Activated CD4-positive, alpha-beta memory T cell treated with anti-CD3 and anti-CD28 coated beads, Interleukin-2, amount 10 ng/mL, durations not matched to agents 7 days and 5 days (primary cell): Measurements from ENCODE around the gene GALC. TPM values are rescaled to one million over a fixed set of nuclear protein-coding genes. Genes with fewer than 3 reads are reported as not detected.

Source experiments
- CTCF ChIA-PET: fragments of 350-600 bp; sonication (Branson Sonifier 250); formaldehyde crosslinking; loops from one replicate; lab custom pipeline; 2021; ENCODE audit warnings: antibody characterized with exemption, inconsistent platforms; lab: Charles Lee
- POLR2A ChIA-PET: fragments of 350-600 bp; sonication (Branson Sonifier 250); formaldehyde crosslinking; loops from one replicate; lab custom pipeline; 2021; ENCODE audit warnings: antibody characterized with exemption; lab: Charles Lee
- DNase-seq: peaks from one replicate; pipeline ENCODE4 v3.0.0-alpha.2; 2020
- H3K27ac Mint-ChIP-seq: one replicate; pipeline ENCODE4 v1.8.0; 2021; ENCODE audit warnings: mild to moderate bottlenecking, mixed read lengths
- H3K27me3 Mint-ChIP-seq: one replicate; pipeline ENCODE4 v1.8.0; 2021; ENCODE audit warnings: mixed read lengths
- H3K36me3 Mint-ChIP-seq: one replicate; pipeline ENCODE4 v1.8.0; 2021; ENCODE audit warnings: low read depth, mixed read lengths
- H3K4me1 Mint-ChIP-seq: one replicate; pipeline ENCODE4 v1.8.0; 2021; ENCODE audit warnings: mixed read lengths
- H3K4me3 Mint-ChIP-seq: one replicate; pipeline ENCODE4 v1.8.0; 2021; ENCODE audit warnings: mild to moderate bottlenecking, mixed read lengths
- H3K9me3 Mint-ChIP-seq: one replicate; pipeline ENCODE4 v1.8.0; 2021; ENCODE audit warnings: mixed read lengths
- total RNA-seq, 2 experiments: library from RNA; stranded (reverse); gene quantifications; one replicate each; pipeline ENCODE4 v1.2.3, GENCODE V29; 2021

Gene GALC
- total RNA-seq, 2 experiments from 2014 or later = 24.3 to 27.6 TPM

DNA sequence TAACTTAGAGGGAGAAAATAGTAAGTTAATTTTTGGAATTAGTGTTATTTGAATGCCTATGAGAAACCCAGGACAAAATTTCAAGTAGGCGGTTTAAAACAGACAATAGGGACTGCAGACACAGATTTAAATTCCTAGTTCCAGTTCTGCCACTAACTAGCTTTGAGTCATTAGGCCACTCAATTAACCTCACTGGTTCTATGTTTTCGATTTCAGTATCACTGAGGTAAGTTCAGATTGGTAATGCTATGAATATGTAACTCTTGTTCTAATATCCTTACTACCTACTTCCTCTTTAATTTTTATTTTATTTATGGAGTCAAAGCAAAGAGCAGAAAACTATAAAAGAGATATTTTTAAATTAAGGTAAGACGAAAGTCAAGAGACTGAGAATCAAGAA lies 52.6 kb downstream of the GALC start:
- Mint-ChIP-seq H3K27ac (no peak overlapping the region), H3K9me3 (no peaks in the 10 kb centered on the region), H3K4me1 (peaks cover 8% of the 10 kb centered on the region), H3K4me3 (no peak overlapping the region), H3K27me3 (no peaks in the 10 kb centered on the region), H3K36me3 (peaks cover 5% of the 10 kb centered on the region)
- CTCF ChIA-PET = interaction anchor here (5.7 kb wide), 1 partner anchor 229 kb away, joined by 23 read pairs; no protein-coding TSS in a partner anchor
- POLR2A ChIA-PET = no interaction called here
- DNase-seq = no peak

DNA sequence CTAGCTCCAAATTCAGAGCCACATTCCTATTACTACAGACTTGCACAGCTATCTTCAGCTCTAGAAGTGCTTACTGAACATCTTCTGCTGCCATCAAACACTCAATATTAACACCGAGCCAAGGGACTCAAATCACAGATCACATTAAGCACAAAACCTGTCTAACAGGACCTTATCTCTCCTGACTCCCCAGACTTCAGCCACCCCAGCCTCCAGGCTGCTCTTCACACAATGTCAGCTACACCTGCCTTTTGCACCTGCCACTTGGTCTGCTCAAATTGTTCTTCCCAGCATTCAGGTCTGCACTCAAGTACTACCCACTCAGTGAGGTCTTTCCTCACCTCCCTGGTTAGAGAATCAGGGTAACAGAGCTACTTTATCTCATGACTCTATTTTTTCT lies 57.1 kb downstream of the GALC start:
- Mint-ChIP-seq H3K36me3 (peaks cover 13% of the 10 kb centered on the region), H3K4me3 (no peak overlapping the region), H3K4me1 (peaks cover 7% of the 10 kb centered on the region), H3K27me3 (no peaks in the 10 kb centered on the region), H3K9me3 (no peaks in the 10 kb centered on the region), H3K27ac (no peak overlapping the region)
- POLR2A ChIA-PET = no interaction called here
- DNase-seq = no peak
- CTCF ChIA-PET = interaction anchor here (1.0 to 1.4 kb wide), 3 partner anchors 9 to 11 kb away, joined by 3 to 7 read pairs (median 4); no protein-coding TSS in a partner anchor

DNA sequence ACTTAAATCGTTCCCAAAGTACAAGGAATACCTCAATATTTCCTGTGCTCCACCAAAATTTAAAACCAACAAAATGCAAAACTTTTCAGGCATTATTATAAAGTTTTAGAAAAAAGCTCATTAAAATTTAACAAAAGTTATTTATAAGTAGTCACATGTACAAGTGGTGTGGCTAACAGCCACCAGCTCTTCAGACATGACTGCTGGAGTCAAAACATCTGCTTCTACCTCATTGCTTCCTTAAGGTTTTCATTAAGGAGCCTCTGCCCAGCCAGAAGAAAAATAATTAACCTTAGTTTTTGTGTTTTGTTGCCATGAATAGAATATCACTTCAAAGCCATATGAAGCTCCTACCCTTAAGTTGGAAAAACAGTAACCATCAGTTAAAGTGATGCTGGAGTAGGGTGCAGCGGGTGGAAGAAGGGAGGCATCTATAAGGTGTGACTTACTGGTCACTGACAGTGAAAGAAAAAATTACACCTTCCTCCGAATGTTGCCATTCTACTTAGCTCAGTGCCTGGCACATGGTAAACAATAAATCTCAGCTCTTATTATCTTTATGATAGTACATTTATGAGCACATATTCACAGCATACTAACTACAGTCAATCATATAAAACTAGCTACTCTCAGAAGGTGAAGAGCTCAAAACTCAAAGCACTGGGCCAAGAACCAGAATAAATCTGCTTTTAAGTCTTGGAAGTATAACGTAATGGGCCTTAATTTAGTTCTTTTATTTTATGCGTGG lies 57.7 kb downstream of the GALC start:
- no peak overlapping the region for H3K4me3 Mint-ChIP-seq
- peaks cover 6% of the 10 kb centered on the region for H3K4me1 Mint-ChIP-seq
- ChIA-PET POLR2A (no interaction called here), CTCF (interaction anchor here (0.5 to 1.4 kb wide), 6 partner anchors 10 to 1058 kb away, joined by 3 to 7 read pairs (median 3); no protein-coding TSS in a partner anchor)
- no peaks in the 10 kb centered on the region for H3K27me3 Mint-ChIP-seq
- DNase-seq = no peak
- H3K27ac Mint-ChIP-seq = no peak overlapping the region
- H3K9me3 Mint-ChIP-seq = no peaks in the 10 kb centered on the region
- peaks cover 13% of the 10 kb centered on the region for H3K36me3 Mint-ChIP-seq

DNA sequence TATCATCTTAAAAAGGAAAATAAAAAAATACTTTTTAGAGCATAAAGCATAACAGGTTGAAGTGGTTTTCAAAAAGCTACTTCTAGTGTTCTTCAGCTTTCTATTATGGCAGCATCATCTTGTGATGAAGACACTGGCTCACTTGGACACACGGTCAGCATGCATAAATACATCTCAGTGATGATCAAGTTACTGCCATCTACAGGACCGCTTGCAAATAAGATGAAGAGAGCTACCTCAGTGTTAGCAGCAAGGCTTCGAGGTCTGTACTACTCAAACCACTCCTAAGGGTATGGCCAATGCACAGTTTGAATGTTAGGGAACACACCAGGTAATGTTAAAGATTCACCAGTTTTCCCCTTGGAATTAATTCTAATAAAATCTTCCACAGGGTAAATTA lies 58.8 kb downstream of the GALC start:
- CTCF ChIA-PET = no interaction called here
- Mint-ChIP-seq H3K4me1 (peaks cover 4% of the 10 kb centered on the region), H3K9me3 (no peaks in the 10 kb centered on the region), H3K27me3 (no peaks in the 10 kb centered on the region), H3K27ac (no peak overlapping the region), H3K4me3 (no peak overlapping the region), H3K36me3 (peaks cover 13% of the 10 kb centered on the region)
- POLR2A ChIA-PET = no interaction called here
- no peak for DNase-seq

DNA sequence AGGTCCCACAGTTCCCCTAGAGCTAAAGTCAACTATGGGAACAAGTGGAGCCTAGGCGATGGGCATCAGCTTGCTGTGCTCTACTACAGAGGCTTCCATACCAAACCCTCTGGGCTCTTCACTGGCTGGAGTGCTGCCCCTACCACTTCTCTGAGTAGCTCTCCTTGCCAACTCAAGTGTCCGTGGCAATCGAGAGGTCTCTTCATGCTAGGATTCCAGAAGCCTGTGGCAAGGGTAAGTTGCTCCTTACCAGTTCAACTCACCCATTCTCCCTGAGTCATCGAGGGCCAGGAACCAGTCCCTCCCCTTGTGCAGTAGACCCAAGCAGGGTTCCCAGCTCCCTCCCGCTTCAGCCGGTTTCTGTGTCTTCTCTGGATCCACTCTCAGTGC lies 76.1 kb downstream of the GALC start:
- CTCF ChIA-PET = no interaction called here
- H3K9me3 Mint-ChIP-seq = peaks cover 14% of the 10 kb centered on the region
- H3K27ac Mint-ChIP-seq = no peak overlapping the region
- peaks cover 21% of the 10 kb centered on the region for H3K27me3 Mint-ChIP-seq
- DNase-seq = no peak
- H3K4me3 Mint-ChIP-seq = no peak overlapping the region
- H3K36me3 Mint-ChIP-seq = no peaks in the 10 kb centered on the region
- H3K4me1 Mint-ChIP-seq = no peaks in the 10 kb centered on the region
- POLR2A ChIA-PET = no interaction called here

DNA sequence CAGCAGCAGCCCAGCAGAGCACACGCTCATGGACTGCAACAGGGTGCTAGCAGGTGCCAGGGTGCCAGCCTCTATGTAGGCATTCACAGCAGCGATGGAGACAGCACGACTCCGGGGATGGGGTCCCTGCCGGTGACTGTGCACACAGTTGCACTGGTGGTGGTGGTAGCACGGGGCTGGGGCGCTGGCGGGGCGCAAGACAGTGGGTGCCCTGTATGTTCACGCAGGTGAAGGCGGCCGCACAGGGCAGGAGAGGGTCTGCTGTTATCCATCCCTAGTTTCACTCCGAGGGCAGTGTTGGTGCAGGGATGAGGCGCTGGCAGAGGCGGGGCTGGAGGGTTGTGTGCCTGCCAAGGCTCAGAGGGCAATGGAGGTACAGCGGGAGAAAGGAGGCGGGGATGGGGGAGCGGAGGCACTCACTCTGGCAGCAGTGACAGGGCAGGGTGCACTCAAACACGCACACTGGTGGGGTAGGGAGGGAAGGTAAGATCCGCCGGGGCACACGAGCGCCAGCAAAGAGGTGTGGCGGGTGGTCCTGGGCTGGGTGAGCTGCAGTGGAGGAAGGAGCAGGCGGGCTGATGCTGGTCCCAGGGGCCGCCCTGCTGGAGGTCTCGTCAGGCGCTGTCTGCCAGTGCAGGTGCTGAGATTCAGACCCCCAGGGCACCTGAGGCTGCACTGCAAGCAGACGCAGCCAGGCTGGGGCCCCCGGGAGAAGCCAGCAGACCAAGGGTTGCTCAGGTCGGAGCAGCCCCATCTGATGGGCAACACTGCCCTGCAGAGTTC lies 76.7 kb downstream of the GALC start:
- peaks cover 21% of the 10 kb centered on the region for H3K27me3 Mint-ChIP-seq
- H3K4me3 Mint-ChIP-seq = no peak overlapping the region
- POLR2A ChIA-PET = no interaction called here
- no peak for DNase-seq
- CTCF ChIA-PET = no interaction called here
- H3K27ac Mint-ChIP-seq = no peak overlapping the region
- peaks cover 14% of the 10 kb centered on the region for H3K9me3 Mint-ChIP-seq
- no peaks in the 10 kb centered on the region for H3K36me3 Mint-ChIP-seq
- no peaks in the 10 kb centered on the region for H3K4me1 Mint-ChIP-seq

DNA sequence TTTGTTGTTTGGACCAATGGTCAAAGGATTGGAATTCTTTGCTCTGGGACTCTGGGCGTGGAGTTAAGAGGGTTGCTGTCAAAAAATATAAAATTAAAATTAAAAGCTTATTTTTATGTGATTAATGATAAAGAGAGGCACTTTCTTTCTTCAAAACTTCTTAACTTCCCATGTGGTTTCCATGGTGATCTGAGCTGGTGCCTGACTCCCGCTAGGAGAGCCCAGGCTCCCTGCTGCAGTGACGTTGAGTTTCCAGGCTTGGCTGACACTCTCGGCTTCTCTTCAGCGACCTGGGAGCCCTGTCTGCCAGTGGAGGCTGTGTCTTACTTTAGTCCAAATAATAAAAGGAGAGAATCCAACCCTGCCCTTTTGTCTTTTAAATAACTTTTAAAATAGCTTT lies 84.4 kb downstream of the GALC start:
- CTCF ChIA-PET = no interaction called here

DNA sequence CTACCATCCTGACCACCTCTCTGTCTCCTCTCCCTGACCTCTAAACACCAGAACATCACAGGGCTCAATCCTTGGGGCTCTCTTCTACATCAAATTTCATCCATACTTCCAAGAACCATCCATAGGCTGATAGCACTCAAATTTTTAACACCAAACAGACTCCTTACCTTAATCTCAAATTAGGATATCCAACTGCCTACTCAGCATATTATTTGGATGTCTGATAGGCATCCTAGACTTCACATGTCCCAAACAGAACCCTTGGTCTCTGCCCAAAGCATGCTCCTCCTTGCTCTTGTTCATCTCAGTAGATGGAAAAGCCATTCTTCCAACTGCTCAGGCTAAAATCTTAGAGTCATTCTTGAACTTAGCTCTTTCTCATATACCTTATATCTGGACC lies 91.3 kb downstream of the GALC start:
- Mint-ChIP-seq H3K4me3 (no peak overlapping the region), H3K4me1 (no peaks in the 10 kb centered on the region), H3K27ac (no peak overlapping the region), H3K9me3 (no peaks in the 10 kb centered on the region), H3K36me3 (no peaks in the 10 kb centered on the region), H3K27me3 (peaks cover 12% of the 10 kb centered on the region)
- DNase-seq = no peak
- POLR2A ChIA-PET = no interaction called here
- CTCF ChIA-PET = no interaction called here

More for the DNA sequence above, 84.4 kb downstream of the GALC start:
- H3K4me3 Mint-ChIP-seq = no peak overlapping the region
- POLR2A ChIA-PET = no interaction called here
- H3K4me1 Mint-ChIP-seq = no peaks in the 10 kb centered on the region
- no peak for DNase-seq
- H3K9me3 Mint-ChIP-seq = no peaks in the 10 kb centered on the region
- H3K27me3 Mint-ChIP-seq = peaks cover 9% of the 10 kb centered on the region
- H3K36me3 Mint-ChIP-seq = no peaks in the 10 kb centered on the region
- H3K27ac Mint-ChIP-seq = no peak overlapping the region

DNA sequence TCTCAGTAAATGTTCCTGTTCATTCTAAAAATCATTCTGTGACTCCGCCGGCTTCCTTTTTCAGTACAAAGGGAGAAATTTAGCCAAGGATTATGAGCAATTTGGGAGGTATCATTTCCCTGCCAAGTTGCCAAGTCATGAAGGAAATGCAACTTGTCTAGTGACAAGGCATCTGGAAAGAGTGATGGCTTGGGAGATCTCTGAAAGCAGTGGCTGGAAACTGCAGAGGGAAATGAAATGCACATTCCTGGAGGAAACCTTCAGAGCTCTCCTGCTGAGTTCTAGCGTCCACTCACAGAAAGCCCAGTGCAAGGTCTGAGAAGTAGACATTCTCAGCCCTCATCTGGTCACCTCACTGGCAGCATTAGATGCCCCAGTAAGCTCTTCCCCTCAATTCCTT lies 91.7 kb downstream of the GALC start:
- H3K4me3 Mint-ChIP-seq = no peak overlapping the region
- CTCF ChIA-PET = no interaction called here
- H3K9me3 Mint-ChIP-seq = no peaks in the 10 kb centered on the region
- no peak overlapping the region for H3K27ac Mint-ChIP-seq
- DNase-seq = no peak
- no peaks in the 10 kb centered on the region for H3K4me1 Mint-ChIP-seq
- POLR2A ChIA-PET = no interaction called here
- no peaks in the 10 kb centered on the region for H3K36me3 Mint-ChIP-seq
- H3K27me3 Mint-ChIP-seq = peaks cover 13% of the 10 kb centered on the region

DNA sequence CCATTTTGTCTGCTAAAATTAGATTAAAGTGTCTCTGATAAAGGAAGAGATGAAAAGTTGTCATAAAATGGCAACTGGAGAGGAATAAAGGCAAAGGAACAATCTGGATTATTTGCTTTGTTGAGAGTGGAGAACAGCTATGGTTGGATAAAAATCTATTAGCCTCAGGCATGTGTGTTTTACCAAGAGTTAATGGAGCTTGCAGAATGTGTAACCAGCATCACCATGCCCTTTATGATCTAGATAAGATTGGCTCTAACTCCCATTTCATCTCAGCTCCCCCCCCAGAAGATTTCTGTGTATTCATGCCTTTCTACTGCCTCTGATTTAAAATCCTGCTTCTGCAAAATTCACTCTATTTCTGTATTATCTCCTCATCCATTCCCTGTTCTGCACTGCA lies 93.8 kb downstream of the GALC start:
- CTCF ChIA-PET = interaction anchor here (4.1 kb wide), 1 partner anchor 94 kb away, joined by 17 read pairs; no protein-coding TSS in a partner anchor

DNA sequence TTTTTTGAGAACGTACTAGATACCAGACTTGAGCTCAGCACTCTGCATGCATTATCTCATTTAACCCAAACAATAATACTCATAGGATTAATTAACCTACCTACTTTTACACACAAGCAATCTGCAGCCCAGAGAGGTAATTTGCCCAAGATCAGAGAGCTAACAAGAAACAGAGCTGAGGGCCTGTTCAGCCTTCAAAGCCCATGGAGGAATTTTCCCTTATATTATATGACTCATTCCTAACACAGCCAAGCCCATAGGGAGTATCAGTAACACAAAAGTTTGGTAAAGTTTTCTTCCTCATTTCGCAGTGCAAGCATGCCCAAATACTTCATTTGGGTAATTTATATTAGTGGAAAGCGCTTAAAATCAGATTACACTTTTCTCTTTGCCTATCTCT lies 94.7 kb downstream of the GALC start:
- H3K27me3 Mint-ChIP-seq = peaks cover 13% of the 10 kb centered on the region
- DNase-seq = no peak
- no peaks in the 10 kb centered on the region for H3K9me3 Mint-ChIP-seq
- H3K4me3 Mint-ChIP-seq = no peak overlapping the region
- ChIA-PET CTCF (interaction anchor here (0.8 to 4.1 kb wide), 3 partner anchors 16 to 93 kb away, joined by 3 to 17 read pairs (median 3); no protein-coding TSS in a partner anchor), POLR2A (no interaction called here)
- H3K36me3 Mint-ChIP-seq = no peaks in the 10 kb centered on the region
- H3K27ac Mint-ChIP-seq = no peak overlapping the region
- H3K4me1 Mint-ChIP-seq = no peaks in the 10 kb centered on the region

More for the DNA sequence above, 93.8 kb downstream of the GALC start:
- POLR2A ChIA-PET = no interaction called here
- no peak for DNase-seq
- Mint-ChIP-seq H3K9me3 (no peaks in the 10 kb centered on the region), H3K4me3 (no peak overlapping the region), H3K27ac (no peak overlapping the region), H3K4me1 (no peaks in the 10 kb centered on the region), H3K36me3 (no peaks in the 10 kb centered on the region), H3K27me3 (peaks cover 13% of the 10 kb centered on the region)

DNA sequence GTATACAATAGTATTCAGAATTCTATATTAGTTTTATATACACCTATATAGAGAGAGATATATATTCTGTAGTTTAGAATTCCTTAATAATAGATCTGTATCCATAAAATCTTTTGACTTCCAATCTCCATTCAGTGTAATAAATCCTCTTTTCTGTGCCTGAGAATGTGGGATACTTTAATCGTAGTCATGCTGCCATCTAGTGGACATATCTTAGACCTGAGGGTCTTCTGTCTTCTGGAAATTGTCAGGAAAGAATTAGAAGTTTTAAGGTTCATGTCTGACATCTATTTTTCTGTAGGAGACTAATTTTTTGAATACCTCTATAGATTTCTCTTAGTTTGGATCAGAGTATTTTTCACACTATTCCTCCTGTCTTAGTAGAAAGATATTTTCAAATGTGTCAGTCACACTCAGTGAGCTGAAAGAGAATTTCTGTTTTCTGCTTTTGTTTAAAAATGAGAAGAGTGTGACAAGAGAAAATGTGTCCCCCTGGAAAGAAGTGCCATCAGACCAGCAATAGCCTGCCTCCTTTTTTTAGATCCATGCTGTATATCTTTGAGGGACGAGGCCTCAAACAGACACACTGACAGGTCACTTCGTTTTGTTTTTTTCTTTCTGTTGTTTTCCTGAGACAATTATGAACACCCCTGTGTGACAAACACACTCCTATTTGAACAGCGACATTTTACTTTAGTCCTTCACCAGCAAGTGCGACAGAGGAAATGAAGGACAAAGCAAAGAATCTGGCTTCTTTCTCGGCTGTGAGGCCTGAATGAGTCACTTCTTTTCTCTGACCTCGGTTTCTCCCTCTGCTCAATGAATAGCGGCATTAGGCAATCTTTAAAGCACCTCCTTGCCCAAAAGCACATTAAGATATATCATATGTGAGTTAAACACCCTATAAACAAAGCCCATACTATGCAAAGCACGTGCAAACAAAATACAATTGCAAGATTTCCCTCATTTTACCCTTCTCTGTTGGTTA lies 96.3 kb downstream of the GALC start:
- no peak overlapping the region for H3K4me3 Mint-ChIP-seq
- H3K9me3 Mint-ChIP-seq = no peaks in the 10 kb centered on the region
- H3K36me3 Mint-ChIP-seq = no peaks in the 10 kb centered on the region
- ChIA-PET CTCF (interaction anchor here (0.9 to 4.1 kb wide), 4 partner anchors 11 to 273 kb away, joined by 3 to 17 read pairs (median 4); no protein-coding TSS in a partner anchor), POLR2A (no interaction called here)
- H3K27ac Mint-ChIP-seq = no peak overlapping the region
- DNase-seq = no peak
- H3K27me3 Mint-ChIP-seq = peaks cover 13% of the 10 kb centered on the region
- no peaks in the 10 kb centered on the region for H3K4me1 Mint-ChIP-seq
